GM19463 (cell line): ENCODE measurements around the gene DIO3.
"Not testable (repeated sequence)": the region's sequence is repeated elsewhere in the genome, so short reads cannot be mapped to it uniquely, and the experiment has no call there.

Experiments
- ATAC-seq: cut with Tn5 transposase; IDR thresholded peaks from one replicate; pipeline ENCODE4 v1.9.1; 2021; ENCODE audit warnings: mild to moderate bottlenecking, moderate library complexity; ENCODE audit not compliant: unreplicated experiment

The DIO3 gene

DNA sequence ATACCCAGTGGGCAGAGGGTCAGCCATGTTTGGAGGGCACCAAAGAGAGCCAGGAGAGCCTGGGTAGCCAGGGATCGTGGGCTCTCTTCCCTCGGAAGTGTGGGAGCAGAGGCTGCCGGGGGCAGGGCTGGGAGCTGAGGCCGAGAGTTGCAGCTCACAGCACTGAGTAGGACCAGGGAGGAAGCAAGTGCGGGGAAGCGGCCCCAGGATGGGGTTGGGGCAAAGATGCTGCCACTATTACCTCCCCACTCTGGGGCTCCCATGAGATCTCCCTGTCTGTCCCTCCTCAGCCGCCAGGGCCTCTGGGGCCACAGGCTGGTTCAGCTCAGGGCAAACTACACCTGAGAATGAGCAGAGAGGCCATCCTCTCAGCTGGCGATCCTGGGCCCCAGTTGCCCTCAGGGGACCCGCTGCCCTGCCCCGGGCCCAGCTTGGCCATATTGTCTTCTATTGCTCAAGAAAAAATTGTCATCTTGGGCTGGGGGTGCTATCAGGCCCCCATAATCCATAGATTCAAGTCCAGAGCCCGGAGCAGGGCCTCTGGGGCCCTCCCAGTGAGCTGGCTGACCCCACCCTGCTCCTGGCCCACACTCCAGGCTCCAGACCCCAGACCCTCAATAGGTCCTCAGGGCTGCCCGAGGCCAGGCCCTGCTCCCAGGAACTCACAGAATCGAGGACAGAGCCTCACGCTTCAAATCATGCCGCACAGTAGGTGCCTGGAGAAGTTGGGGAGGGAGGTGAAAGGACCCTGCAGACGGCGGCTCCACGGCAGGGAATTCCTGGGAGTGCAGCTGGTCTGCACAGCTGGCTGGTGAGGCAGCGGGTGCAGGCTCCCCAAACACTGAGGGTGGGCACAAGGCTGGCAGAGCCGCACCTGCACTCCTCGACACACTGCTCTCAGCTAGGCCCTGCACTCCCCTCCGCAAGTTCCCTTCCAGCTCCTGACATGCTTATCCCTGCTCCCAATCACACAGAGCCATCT is 20.5 kb upstream of the DIO3 start:
- ATAC-seq = no peak

GRCh38 chr14:101542391-101542790 is 18.9 kb upstream of the DIO3 start:
- ATAC-seq = no peak

DNA sequence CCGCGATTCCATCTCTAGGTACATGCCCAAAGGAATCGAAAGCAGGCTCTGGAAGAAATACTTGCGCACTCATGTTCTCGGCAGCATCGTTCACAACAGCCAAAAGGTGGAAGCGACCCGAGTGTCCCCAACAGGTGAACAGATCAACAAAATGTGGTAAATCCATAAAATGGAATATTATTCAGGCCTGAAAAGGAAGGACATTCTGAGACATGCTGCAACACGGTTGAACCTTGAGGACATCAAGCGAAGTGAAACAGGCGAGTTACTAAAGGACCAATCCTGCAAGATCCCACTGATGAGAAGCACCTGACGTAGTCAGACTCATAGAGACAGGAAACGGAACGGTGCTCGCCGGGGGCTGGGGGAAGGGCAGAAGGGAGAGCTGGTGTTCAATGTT is 17.5 kb upstream of the DIO3 start:
- ATAC-seq = no peak

DNA sequence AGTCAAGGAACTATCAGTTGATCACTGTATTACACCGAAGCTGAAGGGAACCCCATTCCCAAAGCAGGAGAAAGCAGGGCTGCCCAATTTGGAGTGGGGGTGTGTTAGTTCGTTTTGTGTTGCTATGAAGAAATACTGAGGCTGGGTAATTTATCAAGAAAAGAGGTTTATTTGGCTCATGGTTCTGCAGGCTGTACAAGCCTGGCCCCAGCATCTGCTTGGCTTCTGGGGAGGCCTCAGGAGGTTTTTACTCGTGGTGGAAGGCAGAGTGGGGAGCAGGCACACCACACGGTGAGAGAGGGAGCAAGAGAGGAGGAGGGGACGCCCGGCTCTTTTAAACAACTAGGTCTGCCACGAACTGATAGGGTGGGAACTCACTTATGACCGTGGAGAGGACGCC is 16.7 kb upstream of the DIO3 start:
- ATAC-seq = no peak

DNA sequence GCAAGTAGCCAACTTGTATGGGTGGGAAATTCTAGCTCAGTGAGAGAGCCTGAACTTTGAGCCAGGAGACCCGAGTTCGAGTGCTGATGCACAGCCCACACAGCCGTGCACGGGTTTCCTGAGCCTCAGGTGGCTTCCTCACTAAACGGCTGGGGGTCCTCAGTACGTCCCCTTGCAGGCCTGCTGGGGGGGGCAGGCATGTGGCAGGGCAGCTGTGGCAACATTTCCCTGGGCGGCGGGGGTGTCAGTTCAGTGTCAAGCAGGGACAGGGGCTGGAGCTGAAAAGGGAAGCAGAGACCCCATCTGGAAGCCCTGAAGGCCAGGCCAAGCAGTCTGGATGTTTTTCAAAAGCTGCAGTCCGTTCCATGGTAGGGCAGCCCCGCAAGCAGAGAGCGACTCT is 14.6 kb upstream of the DIO3 start:
- ATAC-seq = no peak

DNA sequence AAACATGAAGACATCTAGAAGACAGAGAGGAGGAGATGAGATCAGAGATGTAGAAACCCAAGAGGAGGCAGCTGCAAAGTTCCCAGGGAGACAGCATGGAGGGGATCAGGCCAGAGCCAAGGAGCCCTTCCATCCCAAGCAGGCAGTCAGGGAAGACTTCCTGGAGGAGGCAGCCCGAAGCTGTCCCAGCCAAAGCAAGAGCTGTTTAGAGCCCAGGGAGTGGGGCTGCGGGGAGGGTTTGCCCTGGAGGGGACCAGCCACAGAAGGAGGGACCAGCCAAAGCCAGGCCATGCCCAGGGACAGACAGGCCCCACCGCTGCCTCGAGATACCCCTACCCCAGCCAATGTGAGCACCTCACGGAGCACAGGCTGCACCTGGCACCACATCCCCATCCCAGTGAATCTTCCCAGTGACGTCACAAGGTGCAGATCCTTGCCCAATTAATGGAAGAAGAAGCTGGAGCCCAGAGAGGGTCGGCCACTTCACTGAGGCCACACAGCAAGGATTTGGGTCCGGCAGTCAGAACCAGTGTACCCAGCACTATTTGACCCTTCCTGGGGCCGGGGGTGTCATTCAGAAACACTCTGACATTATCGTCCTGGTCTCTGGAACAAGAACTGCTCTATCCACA is 14.1 kb upstream of the DIO3 start:
- ATAC-seq = no peak

GRCh38 chr14:101547961-101548669 is 13.2 kb upstream of the DIO3 start:
- no peak for ATAC-seq

- no peak for ATAC-seq
Measured at GRCh38 chr14:101548710-101549109, 12.6 kb upstream of the DIO3 start.

- ATAC-seq = no peak
Measured at GRCh38 chr14:101549154-101549553, 12.1 kb upstream of the DIO3 start.

- not testable (repeated sequence) for ATAC-seq
Measured at GRCh38 chr14:101550202-101550912, 10.9 kb upstream of the DIO3 start.

DNA sequence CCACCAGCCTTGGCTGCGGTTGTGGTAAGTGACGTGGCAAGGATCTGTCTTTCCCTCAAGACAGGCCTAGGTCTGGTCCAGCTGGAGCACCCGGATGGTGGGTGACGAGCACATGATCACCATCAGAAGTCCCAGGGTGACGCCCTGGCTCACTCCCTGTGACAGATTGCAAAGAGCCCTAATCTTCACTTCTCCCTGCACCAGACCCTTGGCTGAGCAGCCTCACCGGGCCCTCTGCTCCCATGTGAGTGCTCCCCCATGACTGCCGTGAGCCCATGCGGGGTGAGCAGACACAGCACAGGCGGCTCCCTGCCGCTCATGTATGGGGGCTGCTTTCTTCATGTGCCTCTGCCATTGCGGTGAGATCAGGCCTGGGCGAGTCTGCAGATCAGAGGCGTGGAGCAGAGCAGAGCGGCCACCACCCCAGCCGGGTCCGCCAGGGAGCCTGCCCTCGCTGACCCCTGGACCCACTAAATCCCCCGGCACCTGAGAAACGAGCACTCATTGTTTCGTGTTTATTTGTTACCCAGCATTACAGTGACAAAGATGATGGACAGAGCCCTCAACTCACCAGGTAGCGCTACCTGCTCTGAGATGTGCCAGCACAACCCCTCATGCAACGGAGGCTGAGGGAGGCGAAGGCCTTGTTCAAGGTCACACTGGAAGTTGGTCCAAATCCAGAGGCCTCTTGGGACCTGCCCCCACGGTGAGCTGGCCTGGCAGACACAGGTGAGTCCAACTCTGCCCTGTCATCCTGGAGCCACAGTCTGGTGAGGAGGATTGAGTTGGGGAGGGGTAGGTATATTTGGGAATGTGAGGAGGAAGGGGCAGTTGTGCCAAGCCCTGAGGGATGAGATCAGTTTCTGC is 9.3 kb upstream of the DIO3 start:
- ATAC-seq = no peak

DNA sequence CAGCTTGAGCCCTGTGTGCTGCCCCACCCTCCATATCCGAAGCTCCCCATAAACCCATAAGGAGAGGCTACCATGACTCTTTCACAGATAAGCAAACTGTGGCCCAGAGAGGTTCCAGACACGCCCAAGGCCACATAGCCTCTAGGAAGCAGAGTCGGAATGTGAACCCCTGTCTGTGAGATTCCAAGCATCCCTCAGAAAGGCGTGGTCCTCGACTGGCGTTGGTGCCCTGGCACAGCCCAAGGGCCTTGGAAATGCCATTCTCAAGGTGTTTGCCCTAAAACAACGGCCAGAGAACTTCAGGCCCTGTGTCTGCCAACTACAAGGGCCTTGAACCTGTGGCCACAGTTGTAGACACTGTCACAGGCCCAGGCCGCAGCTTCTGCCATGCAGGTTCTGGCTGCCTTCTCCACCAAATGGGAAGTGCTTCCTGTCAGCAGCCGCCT is 8.5 kb upstream of the DIO3 start:
- no peak for ATAC-seq

DNA sequence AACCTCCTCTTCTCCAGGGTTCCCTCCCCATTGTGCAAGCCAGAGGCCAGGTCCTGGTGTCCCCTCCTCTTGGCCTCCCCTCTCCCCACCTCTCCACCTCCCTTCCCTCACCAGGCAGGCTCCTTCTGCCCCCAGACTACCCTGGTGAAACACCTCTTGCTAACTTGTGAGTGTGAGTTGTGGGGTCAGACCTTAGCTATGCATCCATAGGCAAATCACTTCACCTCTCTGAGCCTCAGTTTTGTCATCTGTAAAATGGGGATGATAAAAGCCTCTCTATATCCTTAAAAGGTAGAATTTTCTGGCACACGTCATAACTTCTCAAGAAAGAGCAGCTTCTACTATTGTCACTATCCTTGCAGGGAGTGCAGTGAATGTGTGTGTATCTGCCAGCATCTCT is 7.9 kb upstream of the DIO3 start:
- ATAC-seq = no peak

GRCh38 chr14:101553931-101554330 is 7.4 kb upstream of the DIO3 start:
- ATAC-seq = no peak

GRCh38 chr14:101554991-101555668 is 6.2 kb upstream of the DIO3 start:
- ATAC-seq = no peak

DNA sequence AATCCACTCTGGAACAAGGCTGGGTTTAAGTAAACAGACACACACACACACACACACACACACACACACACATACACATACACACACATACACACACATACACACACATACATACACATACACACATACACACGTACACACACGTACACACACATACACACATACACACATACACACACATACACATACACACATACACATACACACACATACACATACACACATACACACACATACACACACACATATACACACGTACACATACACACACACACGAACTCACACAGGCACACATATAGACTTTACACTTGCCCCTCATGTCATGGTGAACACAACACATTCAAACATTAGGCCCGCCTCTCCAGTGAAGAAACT is 5.6 kb upstream of the DIO3 start:
- ATAC-seq = not testable (repeated sequence)

DNA sequence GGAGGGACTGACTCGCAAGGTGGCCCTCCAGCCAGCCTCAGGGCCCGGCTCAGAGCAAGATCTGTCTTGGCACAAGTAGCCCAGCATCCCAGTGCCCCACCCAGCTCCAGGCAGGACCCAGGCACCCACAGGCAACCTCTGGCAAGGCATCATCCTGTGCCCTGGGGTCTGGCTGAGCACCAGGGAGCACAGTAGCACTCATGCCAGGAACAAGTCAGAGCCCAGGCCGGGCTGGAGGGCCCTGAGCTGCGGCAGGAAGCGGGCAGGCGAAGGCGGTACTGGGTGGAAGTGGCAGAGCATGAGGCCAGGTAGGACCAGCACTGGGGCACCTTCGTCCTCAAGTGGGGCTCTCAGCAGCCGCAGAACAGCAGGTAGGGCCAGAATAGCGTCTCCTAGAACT is 5.2 kb upstream of the DIO3 start:
- ATAC-seq = no peak

DNA sequence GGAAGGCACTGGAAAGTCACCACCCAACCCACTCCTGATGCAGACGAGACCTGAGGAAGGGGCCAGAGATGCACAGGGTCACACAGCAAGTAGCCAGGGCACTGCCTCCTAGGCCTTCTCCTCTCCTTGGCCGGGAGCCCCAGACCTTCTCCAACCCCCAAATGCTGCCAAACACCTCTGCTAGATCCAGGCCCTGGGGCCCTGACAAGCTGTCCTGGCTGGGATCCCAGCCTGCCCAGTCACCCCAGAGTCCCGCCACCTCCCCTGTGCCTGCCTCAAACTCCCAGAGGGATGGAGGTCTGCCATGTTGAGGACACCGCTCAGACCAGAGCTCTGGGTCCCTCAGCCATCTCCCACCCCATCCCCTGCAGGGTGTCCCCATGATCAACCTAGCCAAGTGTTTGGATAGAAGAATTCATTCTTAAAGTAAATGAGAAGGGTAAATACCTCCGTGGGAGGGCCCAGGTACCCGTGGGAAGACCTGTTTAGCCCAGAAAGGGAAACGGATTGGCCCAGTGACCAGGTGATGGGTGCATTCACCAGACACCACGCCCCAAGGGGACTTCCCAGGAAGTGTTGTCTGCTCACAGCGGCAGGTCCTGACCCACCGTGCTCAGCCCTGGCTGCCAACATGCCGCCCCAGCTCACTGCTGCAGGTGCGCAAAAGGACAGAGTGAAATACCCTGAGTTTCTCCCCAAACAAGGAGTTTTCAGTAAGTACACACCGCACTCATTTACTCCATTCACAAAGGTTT is 4.6 kb upstream of the DIO3 start:
- no peak for ATAC-seq

GRCh38 chr14:101557321-101557695 is 4.0 kb upstream of the DIO3 start:
- no peak for ATAC-seq
